Measurements from ENCODE around the gene NUDT7.

GRCh38 chr16:77679391-77679790, 42.9 kb upstream of the NUDT7 start:
- no peak for TF ChIP-seq POLR2AphosphoS5 (IDR thresholded peaks at IDR 0.05; ENCODE audit: borderline replicate concordance, low read depth, low read length)
- no peak for TF ChIP-seq EZH2 (IDR thresholded peaks at IDR 0.05)

Data from SK-N-MC (cell line).